H4 (cell line): ENCODE data around the gene UBE2E2. TPM values are rescaled to one million over a fixed set of nuclear protein-coding genes. Genes with fewer than 3 reads are reported as not detected.

Experiments
- DNase-seq: peaks from one replicate; pipeline ENCODE4 v3.0.0-alpha.2; 2015; ENCODE audit warnings: low spot score
- total RNA-seq: library from RNA; depleted of rRNA; stranded (reverse); fragments of >200 nt; shearing (Covaris generic); gene quantifications from 2 replicates; pipeline ENCODE4 v1.2.3, GENCODE V29; 2014

The UBE2E2 gene
- total RNA-seq, 1 experiment from 2014 or later = 42.5 TPM

GRCh38 chr3:23533996-23534395 is 330.9 kb downstream of the UBE2E2 start:
- no peak for DNase-seq

GRCh38 chr3:23537101-23537551 is 334.0 kb downstream of the UBE2E2 start:
- no peak for DNase-seq

- no peak for DNase-seq
These were observed 336.1 kb downstream of the UBE2E2 start for GRCh38 chr3:23539185-23539584.

- DNase-seq = no peak
These were observed 337.5 kb downstream of the UBE2E2 start for GRCh38 chr3:23540600-23540999.

- no peak for DNase-seq
These were observed 339.0 kb downstream of the UBE2E2 start for GRCh38 chr3:23542079-23542478.

- no peak for DNase-seq
These were observed 343.1 kb downstream of the UBE2E2 start for GRCh38 chr3:23546181-23546580.

GRCh38 chr3:23547905-23548650 is 345.0 kb downstream of the UBE2E2 start:
- no peak for DNase-seq

- DNase-seq = no peak
These were observed 345.6 kb downstream of the UBE2E2 start for GRCh38 chr3:23548706-23549105.

GRCh38 chr3:23549148-23549910 is 346.2 kb downstream of the UBE2E2 start:
- DNase-seq = no peak

GRCh38 chr3:23550402-23550801 is 347.3 kb downstream of the UBE2E2 start:
- no peak for DNase-seq

- no peak for DNase-seq
These were observed 349.4 kb downstream of the UBE2E2 start for GRCh38 chr3:23552506-23552905.

GRCh38 chr3:23553353-23553752 is 350.2 kb downstream of the UBE2E2 start:
- no peak for DNase-seq

GRCh38 chr3:23565041-23565775 is 362.1 kb downstream of the UBE2E2 start:
- no peak for DNase-seq

- DNase-seq = no peak
These were observed 363.4 kb downstream of the UBE2E2 start for GRCh38 chr3:23566499-23566898.

- DNase-seq = peak; percentile 75
These were observed 364.8 kb downstream of the UBE2E2 start for GRCh38 chr3:23567917-23568316.

- DNase-seq = no peak
These were observed 370.7 kb downstream of the UBE2E2 start for GRCh38 chr3:23573827-23574226.

- no peak for DNase-seq
These were observed 371.7 kb downstream of the UBE2E2 start for GRCh38 chr3:23574822-23575315.

GRCh38 chr3:23575697-23576096 is 372.6 kb downstream of the UBE2E2 start:
- no peak for DNase-seq

- DNase-seq = no peak
These were observed 373.3 kb downstream of the UBE2E2 start for GRCh38 chr3:23576379-23576959.

- peak; percentile 6 for DNase-seq
These were observed 377.1 kb downstream of the UBE2E2 start for GRCh38 chr3:23580096-23580713.

- no peak for DNase-seq
These were observed 381.0 kb downstream of the UBE2E2 start for GRCh38 chr3:23583980-23584740.
